ENCODE measurements around the gene PYCR2.
"Not testable (repeated sequence)": the region's sequence is repeated elsewhere in the genome, so short reads cannot be mapped to it uniquely, and the experiment has no call there.

Gene PYCR2

DNA sequence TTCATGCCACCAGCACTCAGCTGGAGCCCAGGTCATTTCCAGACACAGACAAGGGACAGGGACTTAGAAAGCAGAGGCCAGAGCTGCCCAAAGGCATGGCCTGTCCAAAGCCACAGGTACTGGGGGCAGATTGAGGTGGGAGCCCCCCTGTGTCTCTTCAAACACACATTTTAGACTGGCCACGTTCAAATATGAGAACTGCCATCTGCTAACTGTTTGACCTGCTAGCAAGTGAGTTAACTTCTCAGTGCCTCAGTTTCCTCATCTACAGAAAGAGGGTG, 17.8 kb upstream of the PYCR2 start:
- DNase-seq, result no peak

DNA sequence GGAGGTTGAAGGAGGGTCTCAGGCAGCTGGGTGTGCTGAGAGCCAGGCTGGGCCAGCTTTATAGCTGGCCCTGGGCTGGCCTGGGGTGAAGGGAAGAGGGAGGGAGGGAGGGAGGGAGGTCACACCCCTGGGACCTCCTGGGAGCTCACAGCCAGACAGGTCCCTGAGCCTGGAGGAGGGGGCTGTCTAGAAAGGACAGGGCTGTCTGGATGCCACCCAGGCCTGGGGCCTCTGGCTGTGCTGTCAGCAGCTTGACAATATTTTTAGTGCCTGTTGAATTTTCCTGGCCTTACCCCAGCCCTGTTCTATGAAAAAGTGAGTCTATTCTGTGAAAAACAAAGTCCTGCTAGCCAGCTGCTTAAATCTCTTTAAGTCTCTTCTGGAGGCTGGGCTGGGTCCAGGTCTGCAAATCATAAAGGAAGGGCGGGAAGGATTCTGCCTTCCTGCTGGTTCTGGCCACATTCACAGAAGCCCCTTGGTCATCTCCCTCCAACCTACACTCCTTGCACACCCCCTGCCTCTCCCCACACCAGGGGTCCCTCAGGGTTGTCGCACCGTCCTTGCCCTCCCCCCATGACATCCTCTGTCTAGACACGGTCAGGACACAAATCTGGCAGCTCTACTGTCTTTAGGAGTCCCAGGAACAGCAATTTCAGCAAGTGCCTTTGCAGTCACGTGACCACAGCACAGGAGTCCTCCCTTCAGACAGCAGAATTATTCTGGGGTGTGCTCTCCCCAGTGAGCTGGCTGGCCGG, 17.3 kb upstream of the PYCR2 start, which contains the start of gene LEFTY2:
Gene LEFTY2 (minus strand): TSS at position 34 of the 755 bp plus-strand sequence. CDS start 80 bp downstream, outside the sequence.
- no peak for DNase-seq

DNA sequence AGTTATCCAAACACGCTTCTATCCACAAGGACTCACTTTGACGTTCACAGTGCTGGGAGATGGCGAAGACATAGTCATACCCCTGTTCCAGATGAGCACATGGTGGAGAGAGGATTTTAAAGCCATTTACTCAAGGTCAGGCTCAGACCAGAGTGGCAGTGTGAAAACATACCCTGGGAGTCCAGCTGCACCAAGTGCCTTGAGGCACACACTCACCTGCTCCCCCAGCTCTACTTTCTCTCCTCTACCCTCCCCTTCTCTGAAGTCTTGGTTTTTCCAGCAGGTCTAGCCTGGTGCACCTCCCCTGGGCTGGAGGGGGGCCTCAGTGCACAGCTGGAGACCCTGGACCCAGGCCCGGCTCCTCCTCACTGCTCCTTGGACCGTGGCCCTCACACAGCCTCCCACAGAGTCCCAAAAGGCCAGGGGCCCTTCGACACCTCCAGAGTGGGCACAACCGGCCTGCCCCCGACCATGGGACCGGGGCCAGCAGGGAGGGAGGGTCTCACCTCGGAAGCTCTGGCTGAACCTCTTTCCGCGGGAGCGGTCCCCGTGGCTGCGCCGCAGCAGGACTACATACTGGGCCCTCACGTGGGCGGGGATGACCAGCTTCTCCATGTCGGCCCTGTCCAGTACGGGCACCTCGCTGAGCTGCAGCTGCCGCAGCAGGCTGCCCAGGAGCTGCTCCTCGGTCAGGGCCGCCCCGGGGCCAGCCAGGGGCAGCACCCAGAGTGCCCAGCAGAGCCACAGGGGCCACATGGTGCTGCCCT, 16.5 kb upstream of the PYCR2 start:
- no peak for DNase-seq

DNA sequence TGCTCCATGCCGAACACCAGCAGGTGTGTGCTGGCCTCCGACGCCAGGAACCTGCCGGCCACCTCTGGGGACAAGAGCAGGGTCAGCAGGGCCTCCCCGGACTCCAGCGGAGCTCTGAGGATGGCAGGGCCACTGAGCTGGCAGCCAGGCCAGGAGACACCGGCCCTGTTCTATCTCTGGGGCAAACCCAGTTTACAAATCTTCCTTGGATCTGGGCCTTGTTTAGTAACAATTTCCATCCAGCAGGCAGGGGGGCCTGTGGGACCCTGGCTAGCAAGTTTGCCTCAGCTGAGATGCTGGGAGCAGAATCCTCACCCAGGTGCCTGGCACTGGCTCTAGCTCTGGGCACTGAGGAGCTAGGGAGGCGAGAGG, 15.9 kb upstream of the PYCR2 start:
- DNase-seq, result not testable (repeated sequence)

DNA sequence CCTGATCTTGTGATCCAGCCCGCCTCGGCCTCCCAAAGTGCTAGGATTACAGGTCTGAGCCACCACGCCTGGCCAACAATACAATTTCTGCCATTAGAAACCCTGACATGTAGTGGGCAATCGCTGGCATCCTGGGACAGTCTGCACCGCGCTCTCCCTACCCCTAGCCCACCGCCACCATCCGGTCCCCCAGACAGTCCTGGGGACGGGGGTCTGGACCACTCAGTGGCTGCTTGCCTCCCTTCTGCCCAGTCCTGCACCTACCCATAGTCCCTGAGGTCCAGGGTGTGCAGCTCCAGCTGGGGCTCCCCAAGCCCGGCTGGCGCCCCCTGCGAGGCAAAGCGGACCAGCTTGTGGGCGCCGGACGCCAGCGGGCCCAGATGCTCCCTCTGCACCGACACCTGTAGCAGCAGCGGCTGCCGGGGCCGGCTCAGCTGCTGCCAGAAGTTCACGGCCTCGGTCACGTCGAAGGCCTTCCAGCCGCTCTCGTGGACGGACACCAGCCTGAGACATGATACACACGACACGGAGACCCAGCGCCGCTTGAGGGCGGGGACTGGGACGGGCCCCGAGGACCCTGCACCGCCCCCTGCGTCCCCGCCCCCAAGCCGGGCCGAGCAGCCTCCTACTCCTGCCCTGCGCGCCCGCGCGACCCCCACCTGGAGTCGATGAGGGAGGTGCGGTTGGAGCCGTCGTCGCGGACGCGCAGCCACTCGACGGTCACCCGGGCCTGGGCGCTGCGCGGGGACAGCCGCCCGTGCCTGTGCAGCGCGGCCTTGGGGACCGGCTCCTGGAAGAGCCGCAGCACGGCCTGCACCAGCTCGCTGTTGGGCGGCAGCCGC, 15.3 kb upstream of the PYCR2 start:
- not testable (repeated sequence) for DNase-seq

DNA sequence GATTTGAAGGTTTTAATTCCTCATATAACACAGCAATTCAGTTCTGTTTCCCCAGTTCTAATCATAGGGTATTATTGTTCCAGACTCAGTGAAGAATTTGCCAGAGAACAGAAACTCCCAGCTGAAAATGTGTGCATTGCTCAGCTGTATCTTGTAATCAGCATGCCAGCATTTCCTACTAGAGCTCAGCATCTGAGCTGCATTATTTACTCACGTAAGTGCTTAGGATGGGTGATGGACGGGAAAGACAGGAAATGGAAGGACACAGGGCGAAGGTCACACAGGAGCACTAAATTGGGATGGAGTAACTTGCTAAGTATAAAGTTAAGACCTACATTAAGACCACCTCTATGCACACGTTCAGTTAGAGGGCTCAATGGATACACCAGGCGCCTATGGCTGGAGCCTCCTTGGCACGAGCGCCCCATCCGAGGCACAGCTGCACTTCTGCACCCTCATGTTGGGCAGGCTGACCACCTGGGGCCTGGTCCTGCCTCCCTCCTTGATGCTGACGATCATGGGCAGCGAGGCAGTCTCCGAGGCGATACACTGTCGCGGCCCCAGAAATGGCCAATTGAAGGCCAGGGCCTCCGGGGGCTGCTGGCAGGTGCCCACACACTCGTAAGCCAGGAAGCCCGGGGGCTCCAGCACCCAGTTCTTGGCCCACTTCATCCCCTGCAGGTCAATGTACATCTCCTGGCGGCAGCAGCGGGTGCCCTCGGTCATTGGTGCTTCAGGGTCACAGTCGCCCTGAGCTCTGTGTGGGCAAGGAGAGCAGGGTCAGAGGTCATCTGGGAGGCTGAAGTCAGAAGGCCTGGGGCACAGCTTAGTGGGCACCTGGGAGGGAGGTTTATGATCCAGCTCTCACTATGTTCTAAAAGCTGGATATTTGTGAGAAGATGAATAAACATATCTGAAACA, 13.3 kb upstream of the PYCR2 start:
- no peak for DNase-seq

DNA sequence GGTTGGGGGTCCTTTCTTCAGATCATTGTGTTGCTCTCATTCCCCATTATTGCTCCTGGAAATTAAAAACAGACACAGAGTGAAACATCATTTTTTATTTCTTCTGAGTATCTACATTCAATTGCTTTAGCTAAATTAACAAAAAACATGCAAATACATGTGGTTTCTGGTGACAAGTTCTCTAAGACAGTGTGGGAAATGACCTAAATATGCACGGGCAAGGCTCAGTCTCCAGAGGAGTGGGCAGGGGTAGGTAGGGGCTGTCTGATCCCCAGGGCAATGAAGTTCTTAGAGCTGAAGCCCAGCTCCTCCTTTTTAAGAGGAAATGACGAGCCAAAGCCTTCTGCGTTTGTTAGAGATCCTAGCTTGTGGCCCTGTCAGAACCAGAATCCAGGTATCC, 12.5 kb upstream of the PYCR2 start:
- DNase-seq, result no peak

DNA sequence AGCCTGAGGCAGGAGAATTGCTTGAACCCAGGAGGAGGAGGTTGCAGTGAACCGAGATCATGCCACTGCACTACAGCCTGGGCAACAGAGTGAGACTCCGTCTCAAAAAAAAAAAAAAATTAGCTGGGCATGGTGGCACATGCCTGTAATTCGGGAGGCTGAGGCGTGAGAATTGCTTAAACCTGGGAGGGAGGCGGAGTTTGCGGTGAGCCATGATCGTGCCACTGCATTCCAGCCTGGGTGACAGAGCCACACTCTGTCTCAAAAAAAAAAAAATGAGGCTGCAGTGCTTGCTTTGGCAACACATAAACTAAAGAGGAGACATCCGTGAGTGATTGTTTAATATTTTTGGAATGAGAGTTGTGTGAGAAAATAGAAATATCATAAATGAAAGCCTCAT, 12.0 kb upstream of the PYCR2 start:
- DNase-seq, result not testable (repeated sequence)

DNA sequence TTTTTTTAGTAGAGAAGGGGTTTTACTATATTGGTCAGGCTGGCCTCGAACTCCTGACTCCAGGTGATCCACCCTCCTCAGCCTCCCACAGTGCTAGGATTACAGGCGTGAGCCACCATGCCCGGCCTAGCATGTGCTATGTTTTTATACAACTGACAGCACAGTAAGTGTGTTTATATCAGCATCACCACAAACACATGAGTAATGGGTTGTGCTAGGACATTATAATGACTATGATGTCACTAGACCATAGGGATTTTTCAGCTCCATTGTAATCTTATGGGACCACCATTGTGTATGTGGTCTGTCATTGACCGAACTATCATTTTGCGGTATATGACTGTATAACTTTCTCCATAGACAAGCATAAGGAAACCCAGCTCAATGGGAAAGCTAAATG, 10.7 kb upstream of the PYCR2 start:
- no peak for DNase-seq

DNA sequence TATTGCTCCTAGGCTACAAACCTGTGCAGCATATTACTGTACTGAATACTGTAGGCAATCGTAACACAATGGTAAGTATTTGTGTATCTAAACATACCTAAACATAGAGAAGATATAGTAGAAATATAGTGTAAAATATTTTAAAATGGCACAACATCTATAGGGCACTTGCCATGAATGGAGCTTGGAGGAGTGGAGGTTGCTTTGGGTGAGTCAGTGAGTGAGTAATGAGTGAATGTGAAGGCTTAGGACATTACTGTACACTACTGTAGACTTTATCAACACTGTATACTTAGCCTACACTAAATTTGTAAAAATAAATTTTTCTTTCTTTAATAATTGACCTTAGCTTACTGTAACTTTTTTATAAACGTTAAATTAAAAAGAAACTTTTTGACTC, 9.0 kb upstream of the PYCR2 start:
- no peak for DNase-seq

DNA sequence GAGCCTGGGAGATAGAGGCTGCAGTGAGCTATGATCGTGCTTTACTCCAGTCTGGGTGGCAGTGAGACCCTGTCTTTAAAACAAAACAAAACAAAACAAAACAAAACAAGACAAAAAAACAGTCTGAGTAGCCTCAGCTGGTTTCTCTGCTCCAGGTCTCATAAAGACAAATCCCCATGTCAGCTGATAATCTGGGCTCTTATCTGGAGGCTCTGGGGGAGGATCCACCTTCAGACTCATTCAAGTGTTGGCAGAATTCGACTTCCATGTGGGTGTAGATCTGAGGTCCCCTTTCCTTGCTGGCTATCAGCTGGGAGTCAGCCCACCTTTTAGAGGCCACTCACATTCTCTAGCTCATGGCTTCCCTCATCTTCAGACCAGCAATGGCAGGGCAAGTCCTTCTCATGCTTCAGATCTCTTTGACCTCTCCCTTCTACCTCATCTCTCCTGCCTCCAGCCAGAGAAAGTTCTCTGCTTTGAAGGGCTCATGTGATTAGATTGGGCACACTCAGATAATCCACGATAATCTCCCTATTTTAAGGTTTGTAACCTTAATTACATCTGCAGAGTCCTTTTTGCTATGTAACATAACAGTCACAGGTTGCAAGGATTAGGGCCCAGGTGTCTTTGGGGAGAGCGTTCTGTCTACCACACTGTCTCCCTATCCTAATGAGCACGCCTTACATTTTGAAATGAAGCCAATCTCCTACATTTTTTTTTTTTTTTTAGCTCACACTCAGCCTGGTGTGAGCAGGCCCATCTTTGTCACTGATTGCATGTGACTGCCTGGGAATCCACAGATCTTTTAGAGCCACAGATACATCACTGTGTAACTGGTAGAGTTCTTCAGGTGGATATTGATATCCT, 7.5 kb upstream of the PYCR2 start:
- no peak for DNase-seq

DNA sequence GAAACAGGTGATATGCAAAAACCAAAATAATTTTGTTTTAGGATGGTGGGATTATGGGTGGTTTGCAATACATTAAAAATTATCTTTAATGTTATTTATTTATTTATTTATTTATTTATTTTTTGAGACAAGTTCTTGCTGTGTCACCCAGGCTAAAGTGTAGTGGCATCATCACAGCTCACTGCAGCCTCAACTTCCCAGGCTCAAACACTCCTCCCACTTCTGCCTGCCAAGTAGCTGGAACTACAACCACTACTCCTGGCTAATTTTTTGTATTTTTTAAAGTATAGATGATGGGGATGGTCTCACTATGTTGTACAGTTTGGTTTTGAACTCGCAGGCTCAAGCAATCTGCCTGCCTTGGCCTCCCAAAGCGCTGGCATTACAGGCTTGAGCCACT, 6.5 kb upstream of the PYCR2 start:
- DNase-seq, result no peak

DNA sequence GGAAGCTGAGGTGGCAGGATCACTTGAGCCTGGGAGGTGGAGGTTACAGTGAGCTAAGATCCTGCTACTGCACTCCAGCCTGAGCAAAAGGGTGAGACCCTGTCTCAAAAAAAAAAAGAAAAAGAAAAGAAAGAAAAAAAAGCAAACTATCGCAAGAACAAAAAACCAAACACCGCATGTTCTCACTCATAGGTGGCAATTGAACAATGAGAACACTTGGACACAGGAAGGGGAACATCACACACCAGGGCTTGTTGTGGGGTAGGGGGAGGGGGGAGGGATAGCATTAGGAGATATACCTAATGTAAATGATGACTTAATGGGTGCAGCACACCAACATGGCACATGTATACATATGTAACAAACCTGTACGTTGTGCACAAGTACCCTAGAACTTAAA, 5.4 kb upstream of the PYCR2 start:
- not testable (repeated sequence) for DNase-seq

DNA sequence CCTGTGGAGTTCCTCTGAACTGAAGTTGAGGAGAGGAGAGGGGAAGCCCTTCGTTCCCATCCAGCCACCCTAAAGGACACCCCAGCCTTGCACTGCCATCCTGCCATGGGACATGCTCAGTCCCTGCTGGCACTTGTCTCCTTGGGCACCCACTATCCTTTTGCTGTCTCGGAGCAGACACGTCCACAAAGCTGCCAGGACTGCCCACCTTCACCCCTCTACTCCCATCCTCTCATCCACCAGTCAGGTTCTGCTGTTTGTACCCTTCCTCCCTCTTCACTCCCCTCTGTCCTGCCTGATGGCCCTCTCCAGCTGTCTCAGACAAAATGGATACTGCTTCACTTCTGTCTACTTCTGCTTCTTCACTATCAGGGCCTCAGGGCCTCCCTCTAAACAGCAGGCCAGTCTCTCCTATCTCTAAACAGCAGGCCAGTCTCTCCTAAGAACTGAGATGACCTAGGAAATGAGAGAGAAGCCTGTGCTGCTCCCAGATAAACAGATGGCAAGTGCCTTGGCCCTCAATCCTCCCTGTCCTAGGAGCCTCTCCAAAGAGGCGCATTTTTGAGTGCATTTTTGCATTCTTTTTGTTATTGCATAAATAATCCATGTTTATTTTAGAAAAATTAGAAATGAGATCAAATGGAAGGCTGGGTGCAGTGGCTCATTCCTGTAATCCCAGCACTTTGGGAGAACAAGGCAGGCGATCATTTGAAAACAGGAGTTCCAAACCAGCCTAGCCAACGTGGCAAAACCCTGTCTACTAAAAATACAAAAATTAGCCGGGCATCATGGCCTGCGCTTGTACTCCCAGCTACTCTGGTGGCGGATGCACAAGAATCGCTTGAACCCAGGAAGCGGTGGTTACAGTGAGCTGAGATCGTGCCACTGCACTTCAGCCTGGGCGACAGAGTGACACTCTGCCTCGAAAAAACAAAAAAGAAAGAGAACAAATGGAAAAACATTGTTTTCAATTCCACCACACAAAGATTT, 4.4 kb upstream of the PYCR2 start:
- no peak for DNase-seq

DNA sequence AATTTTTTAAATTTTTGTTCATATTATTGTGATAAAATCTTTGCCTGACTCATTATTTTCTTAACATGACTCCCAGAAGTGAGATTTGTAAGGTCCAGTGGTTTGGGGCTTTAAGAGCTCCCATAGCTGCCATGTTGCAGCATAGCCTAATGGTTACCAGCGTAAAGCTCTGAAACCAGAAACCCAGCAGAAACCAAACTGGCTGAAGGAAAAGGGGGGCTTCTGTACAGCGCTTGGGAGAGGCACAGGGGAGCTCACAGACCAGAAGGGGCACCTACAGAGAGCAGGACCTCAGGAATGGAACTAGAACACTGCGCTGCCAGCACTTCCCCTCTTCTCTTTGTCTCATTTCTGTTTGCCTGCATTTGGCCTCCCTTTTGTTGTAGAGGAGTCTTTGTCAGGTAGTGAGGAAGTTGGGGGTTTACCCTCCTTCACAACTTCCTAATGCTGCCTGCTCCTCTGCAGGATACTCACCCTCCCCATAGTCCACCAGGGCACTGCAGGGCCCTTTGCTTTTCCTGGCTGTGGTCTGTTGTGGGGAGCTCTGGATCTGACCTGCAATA, 2.6 kb upstream of the PYCR2 start:
- no peak for DNase-seq

DNA sequence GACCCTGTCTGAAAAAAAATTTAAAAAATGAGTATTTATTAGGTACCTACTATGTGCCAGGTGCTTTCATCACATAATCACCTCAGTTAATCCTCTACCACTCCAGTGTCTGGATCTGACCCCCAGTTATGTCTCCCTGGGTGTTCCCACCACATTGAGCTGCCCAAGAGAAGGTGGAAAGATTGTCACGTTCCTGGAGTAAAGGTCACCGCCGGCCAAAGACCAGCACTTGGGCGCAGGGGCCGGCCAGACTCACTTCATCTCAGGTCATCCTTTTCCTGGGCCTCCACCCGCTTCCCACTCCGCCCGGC, 714 bp downstream of the PYCR2 start:
- no peak for DNase-seq

DNA sequence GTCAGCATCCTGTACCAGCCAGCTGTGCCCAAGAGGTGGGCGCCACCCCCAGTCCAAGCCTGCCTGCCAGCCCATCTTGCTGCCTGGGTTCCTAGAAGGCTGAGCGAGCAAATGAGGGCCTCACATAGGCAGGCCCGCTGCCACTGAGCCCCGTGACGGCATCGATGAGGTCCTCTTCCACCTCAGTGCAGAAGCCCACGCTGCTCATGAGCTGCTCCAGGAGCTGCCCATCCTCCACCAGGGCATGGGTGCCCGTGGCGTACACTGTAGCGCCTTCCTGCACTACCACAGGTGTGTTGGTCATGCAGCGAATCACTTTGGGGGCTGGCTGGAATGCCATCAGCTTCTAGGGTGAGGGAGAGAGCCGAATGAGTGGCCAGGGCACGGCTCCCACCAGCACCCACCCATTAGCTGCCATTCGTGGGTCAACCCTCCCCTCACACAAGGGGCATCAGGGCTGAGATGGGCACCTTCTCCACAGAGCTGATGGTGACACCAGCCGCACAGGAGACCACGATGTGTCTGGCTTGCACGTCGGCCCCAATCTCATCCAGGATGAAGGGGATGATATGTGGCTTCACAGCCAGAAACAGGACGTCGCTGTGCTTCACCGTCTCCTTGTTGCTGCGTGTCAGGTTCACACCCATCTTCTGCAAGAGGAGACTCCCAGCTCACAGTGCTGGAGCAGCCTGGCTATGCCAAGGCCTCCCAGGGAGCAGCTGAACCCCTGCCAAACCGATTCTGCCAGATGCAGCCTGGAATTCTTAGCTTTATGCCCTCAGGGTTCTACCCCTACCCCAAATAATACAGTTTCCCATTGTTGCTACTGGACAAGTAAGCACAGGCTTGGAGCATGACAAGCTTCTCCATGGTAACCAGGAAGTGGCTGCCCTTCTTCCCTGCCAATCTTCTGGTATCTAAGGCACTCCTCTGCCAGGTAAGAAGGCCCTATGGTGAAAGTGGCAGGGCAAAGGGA, 2.0 kb downstream of the PYCR2 start:
- DNase-seq, result no peak

DNA sequence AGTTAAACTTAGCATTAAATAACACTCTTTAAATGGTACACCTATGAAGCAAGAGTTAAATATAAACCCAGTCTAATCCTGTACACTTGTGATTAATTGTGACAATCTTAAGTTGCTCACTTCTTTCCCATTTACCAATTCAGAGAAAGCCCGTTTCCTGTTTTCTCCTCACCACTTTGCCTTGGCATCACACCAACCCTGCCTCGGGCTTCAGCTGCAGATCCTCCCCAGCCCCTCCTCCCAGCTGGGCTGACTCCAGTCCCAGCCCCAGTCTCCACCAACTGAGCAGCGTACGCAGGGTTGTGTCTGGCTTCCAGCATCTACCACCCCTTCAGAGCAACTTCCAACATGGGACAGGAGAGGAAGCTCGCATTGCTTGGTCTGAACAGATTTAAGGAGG, 4.1 kb downstream of the PYCR2 start:
- DNase-seq, result no peak

DNA sequence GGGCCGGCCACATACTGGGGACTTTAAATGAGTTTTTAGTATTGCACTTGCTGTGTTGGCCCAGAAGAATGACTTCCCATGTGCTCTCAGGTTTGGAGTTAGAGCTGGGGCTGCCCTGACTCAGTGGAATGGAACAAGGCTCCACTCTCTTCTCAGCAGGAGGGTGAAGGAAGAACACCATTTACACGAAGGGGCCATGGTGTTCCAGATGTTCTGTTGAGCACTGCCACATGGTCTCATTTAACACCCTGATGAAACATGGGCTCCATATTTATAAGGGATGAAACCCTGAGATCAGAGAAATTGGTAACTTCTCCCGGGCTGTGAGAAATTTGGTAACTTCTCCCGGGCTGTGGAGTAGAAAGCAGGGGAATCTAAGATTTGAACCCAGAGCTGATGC, 5.8 kb downstream of the PYCR2 start:
- no peak for DNase-seq

Measured in stimulated activated naive CD4-positive, alpha-beta T cell treated with Interleukin-2 at 50 U/mL for 16 hours (primary cell).